GM18502 (cell line): ENCODE data around the gene YTHDF1.

Experiments used
- ATAC-seq: cut with Tn5 transposase; IDR thresholded peaks from one replicate; pipeline ENCODE4 v1.9.1; 2021; ENCODE audit warnings: mild to moderate bottlenecking; ENCODE audit not compliant: unreplicated experiment, poor library complexity

Gene YTHDF1

DNA sequence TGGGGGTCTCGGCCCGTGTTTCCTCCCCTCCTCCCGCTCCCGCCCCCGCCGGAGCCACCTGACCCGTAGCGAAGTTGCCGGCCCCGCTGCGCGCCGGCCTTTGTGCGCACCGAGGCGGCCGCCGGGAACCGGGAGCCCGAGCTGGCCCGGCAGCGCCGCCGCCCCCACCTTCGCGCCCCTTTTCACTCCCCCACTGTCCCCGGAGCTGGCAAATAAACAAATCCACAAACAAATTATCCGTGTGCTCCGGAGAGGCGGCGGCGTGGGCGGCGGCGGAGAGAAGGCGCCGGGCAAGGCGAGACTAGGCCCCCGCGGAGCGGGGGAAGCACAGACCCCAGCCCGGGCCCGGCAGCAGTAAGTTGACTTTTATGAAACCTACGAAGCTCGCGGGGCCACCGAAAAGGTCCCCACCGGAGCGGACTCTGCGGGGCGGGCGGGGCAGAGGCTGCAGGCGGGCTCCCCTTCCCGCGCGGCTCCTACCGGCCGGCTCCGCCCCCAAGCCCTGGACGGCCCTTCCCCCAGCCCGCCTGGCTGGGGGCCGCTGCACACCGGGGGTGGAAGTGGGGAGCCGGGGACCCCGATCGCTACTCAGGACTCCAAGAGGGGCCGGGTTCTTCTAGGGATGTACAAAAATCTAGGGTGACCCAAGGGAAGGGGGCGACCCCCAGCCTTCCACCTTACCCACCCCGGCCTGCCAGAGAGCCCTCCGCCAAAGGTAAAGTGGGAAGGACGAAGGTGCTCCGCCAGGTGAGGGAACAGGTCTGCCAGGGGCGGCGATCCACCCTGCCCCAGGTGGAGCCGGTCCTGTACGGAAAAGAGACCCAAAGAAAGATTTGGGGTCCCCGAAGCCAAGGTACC lies 40.7 kb downstream of the YTHDF1 start:
- no peak for ATAC-seq

- no peak for ATAC-seq
Measured at GRCh38 chr20:63174309-63175037, 41.5 kb downstream of the YTHDF1 start.

- no peak for ATAC-seq
Measured at GRCh38 chr20:63173552-63174191, 42.3 kb downstream of the YTHDF1 start.

DNA sequence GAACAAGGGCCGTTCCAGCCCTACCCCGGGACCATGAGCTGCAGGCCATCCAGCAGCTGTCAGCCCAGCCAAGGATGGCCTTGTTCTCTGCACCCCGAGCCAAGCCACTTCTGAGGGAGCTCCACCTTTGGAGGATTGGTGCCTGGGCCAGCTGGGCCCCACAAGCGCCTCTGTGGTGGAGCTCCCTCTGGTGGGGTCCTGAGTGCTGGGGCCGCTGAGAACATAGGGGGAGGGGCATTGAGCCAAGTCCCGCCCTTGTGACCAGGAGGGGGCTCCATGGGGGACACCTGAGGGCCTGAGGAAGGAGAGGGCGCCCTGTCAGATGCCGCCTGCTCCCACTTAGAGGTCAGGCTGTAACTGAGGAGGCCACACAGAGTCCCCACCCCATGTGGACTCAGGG lies 43.2 kb downstream of the YTHDF1 start:
- ATAC-seq, result no peak

- ATAC-seq, result no peak
Measured at GRCh38 chr20:63171991-63172390, 43.9 kb downstream of the YTHDF1 start.

GRCh38 chr20:63169681-63170080 lies 46.2 kb downstream of the YTHDF1 start:
- no peak for ATAC-seq

GRCh38 chr20:63168861-63169260 lies 47.1 kb downstream of the YTHDF1 start:
- no peak for ATAC-seq

GRCh38 chr20:63167918-63168520 lies 47.9 kb downstream of the YTHDF1 start:
- no peak for ATAC-seq

DNA sequence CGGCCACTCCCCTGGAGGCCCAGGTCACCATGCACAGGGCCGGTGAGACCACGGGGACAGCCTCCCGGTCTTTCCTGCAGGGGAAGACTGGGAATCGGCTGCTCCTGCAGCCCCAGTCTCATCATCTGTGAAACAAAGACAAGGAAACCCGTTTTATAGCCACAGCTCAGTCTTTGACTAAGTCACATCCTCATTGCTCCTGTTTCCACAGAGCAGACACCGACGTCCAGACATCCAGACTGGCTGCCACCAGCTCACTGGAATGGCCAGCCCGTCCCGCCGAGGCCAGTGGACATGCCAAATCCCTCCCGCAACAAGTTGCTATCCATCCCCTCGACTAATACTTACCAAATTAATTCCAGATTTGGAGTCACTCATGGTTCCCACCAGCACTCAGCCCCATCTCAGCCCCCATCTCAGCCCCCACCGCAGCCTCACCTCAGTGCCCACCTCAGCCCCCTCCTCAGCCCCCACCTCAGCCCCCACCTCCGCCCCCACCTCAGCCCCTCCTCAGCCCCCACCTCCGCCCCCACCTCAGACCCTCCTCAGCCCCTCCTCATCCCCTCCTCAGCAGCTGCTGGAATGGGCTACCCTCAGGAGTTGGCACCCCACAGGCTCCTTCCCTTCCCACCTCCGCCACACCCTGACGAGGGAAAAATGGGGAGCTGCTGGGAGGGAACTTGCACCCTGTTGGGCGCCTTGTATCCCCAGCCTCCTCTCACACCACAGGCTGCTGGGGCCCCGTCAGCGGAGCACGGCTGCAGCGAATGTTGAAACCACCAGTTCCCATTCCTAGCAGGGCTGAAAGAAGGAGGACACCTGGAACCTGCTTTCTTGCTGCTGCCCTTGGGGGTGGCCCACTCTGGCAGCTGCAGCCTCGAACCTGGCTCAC lies 48.7 kb downstream of the YTHDF1 start:
- no peak for ATAC-seq

- ATAC-seq, result no peak
Measured at GRCh38 chr20:63166193-63167020, 49.5 kb downstream of the YTHDF1 start.

DNA sequence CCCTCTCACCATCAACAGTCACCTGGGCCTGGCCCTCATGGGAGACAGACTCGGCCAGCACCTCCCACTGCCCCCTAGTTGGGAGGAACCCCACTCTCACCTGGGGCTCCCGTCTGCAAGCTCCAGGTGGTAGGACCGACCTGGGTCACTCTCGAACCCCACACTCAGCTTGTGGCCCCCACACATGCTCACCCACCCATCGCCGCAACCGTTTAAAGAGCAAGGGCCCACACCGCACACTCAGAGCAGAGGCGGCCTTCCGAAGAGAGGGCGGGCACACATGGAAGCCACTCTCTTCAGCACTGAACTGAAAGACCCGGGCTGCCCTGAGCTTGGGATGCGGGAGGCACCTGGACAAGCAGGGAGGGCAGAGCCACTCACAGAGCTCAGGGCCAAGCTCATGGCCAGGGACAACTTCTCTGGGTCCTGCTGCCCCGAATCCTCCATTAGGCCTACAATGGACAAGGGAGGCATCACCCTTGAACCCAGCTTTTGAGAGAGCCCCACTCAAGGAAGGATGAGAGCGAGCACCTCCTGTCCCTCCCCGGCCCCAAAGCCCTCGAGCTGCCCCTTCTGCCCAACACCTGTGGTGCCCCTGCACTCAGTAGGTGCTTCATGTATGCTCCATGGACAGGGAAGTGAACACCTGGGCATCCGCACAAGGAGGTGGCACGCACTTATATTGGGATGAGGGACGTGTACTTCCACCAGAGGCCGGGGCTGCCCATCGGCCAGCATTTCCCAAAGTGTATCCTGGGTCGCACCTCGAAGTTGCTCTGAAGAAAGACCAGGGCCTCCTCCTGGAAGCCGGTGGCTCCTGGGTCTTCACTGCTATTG lies 50.4 kb downstream of the YTHDF1 start:
- ATAC-seq, result no peak

DNA sequence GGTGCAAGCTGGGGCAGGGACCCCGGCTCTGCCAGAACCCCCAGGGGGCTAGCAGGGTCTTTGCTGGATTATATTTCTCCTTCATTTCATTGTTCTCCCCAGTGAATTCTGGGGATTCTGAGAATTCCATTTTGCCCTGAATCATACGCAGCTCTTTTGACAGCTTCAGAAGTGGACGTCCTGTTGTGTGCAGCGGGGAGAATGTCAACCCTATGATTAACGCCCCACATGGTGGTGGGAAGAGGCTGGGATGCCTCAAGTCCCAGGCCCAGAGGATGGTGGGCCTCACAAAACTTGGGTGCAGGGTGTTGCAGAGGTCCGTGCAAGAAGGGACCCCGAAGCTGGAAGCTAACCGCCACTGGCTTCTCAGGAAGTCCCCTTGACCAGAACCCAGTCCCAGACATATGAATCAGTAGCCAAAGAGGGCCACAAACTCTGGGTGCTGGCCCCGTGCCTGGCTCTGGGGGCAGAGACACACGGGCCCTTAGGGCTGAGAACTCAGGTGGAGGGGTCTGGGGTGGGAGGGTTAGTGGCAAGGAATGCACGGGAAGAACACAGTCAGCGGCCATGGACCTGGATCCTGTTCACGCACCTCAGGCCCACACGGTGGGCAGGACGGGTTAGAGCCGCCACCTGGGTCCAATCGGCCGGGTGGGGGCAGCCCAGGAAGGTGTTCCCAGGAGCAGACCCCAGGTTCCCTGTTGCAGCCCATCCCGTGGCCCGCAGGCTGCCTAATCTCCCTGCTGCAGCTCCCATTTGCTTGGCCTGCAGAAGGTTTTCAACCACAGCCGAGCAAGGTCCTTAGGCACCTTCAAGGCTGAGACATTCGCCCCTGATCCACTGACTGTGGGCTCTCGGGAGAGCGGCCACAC lies 51.2 kb downstream of the YTHDF1 start:
- ATAC-seq, result no peak

GRCh38 chr20:63163596-63164483 lies 52.1 kb downstream of the YTHDF1 start:
- ATAC-seq, result no peak

DNA sequence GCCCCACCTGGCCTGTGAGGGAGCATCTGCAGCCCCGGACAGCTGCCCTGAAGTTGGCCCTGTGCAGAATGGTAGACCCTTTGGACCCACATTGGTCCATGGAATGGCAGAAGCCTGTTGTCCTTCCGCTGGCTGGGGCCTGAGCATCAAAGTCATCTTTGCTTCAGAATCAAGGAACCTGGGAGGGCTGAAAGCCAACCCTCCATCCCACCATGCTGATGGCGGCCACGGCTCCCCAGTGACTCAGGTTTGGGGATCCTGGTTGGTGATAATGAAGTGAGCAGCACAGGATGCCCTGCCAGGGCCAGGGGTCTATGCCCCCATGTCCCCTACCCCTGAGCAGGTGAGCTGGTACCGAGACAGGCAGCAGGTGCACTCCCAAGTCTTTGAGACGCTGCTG lies 52.8 kb downstream of the YTHDF1 start:
- no peak for ATAC-seq

DNA sequence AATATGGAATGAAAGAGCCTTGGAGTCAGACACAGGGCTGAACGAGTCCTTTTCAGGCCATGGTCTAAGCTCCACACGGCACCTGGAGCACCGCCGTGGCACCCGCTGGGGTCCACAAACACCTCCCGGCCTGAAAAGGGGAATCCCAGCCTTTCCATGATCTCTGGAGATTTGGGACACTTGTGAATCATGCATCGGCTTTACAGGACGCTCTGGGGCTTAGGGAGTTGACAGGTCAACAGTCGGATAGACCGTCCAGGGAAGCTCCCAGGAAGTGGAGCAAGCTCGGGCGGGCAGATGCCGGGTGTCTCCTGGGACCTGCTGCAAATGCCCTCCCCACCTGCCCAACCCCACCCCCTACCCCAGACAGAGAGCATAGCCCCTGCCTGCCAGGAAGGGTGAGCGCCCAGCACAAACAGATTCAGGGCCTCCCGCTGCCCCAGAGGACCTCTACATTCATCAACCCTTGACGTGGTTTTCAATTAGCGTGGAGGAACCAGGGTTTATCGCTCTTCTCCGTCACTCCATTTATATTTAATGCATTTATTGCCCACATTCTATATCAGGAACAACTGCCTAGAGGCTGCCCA lies 53.6 kb downstream of the YTHDF1 start:
- ATAC-seq, result no peak

- no peak for ATAC-seq
Measured at GRCh38 chr20:63161176-63161651, 54.7 kb downstream of the YTHDF1 start.
